HFF-Myc (cell line): Measurements from ENCODE around the gene CERK.

Experiments used
- DNase-seq: peaks from one replicate; pipeline ENCODE4 v3.0.0-alpha.2; 2011; ENCODE audit warnings: low read depth; ENCODE audit errors: extremely low read depth
- H3K4me3 ChIP-seq: replicated peaks from 2 replicates; pipeline ENCODE4 v1.5.1; 2011; ENCODE audit warnings: low read depth, mild to moderate bottlenecking, control low read depth, low read length
- TF ChIP-seq, protein P1 (sequence below): IDR thresholded peaks from 2 replicates; pipeline ENCODE4 v1.5.1; 2012; ENCODE audit warnings: mild to moderate bottlenecking, low read depth, low read length, control low read depth; ENCODE audit errors: missing control alignments

CERK gene

DNA sequence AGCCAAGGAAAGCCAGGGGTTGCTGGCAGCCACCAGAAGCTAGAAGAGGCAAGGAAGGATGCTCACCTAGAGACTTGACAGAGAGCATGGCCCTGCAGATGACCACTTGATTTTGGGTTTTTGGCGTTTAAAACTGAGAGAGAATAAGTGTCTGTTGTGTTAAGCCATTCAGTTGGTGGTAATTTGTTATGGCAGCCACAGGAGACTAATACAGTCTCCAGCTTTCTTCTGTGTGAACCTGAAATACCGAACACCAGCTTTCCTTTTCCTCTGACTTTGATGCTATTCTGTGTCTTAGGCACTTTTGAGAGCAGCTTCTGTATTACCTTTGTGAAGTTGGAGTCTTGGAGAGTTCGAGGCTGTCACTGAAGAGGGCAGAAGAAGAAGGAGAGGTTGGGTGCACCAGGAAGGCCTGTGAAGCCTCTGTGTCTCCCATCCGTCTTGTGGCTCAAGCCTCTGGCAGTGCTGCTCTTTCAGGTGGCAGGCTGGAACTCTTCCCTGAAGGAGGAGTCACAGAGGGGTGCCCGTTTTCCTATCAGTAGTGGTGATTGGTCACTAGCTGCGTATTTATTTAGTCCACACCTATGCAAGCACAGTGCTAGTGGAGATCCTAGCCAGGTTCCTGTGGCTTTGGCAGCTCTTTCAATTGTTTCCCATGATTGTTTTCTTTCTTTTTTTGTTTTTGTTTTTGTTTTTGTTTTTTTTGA lies 26.9 kb upstream of the CERK start:
- no peak overlapping the region for H3K4me3 ChIP-seq
- DNase-seq: no peak
- TF ChIP-seq, protein P1, sequence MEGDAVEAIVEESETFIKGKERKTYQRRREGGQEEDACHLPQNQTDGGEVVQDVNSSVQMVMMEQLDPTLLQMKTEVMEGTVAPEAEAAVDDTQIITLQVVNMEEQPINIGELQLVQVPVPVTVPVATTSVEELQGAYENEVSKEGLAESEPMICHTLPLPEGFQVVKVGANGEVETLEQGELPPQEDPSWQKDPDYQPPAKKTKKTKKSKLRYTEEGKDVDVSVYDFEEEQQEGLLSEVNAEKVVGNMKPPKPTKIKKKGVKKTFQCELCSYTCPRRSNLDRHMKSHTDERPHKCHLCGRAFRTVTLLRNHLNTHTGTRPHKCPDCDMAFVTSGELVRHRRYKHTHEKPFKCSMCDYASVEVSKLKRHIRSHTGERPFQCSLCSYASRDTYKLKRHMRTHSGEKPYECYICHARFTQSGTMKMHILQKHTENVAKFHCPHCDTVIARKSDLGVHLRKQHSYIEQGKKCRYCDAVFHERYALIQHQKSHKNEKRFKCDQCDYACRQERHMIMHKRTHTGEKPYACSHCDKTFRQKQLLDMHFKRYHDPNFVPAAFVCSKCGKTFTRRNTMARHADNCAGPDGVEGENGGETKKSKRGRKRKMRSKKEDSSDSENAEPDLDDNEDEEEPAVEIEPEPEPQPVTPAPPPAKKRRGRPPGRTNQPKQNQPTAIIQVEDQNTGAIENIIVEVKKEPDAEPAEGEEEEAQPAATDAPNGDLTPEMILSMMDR: no peak

DNA sequence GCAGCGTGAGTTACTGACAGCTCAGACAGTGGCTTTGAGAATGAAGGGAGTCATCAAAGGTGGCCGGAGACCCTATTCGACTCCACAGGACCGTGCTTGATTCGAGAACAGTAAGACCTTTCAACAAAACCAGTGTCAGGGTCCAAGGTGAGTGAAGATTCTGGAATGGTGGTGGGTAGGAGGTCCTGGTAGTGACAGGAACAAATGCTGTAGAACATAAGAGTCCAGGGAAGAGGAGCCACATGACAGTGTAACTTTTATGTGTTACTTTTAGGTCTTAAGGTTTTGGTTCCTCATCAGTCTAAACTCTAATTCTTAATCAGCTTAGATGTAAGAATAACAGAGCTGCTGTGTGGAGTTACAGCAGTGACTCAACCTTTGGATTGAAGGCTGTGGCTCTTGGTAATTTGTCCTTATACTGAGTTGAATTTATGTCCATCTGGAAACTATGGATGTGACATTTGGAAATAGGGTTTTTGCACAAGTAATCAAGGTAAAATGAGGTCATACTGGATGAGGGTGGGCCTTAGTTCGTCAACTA lies 26.2 kb upstream of the CERK start:
- DNase-seq: no peak
- H3K4me3 ChIP-seq: no peak overlapping the region
- TF ChIP-seq, protein P1: no peak

DNA sequence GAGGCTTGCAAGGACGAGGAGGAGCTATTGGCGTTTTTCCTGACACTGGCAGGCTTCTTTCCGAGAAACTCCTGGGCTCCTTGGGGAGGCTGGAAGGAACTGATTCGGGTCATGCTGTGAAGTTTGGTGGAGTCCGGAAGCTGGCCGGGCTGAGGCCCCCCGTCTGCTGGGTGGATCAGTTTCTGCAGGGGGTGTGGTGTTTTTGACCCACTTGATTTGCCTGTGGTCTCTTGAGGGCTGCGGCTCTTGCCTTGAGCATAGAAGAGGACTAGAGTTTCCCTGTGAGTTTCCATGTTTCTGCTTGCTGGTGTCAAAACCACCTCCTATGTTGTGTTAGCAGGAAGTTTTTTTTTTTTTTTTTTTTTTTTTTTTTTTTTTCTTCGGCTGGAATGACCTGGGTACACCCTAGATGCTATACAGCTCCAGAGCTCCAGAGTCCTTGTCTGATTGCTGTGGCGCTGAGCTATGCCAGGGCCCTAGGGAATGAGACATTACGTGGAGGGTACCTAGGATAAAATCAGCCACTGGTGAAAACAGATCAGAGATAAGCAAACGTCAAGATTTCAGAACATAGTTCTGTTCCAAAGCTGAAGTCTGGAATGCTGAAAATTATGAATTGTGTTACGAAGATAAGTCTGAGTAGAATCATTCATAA lies 25.1 kb upstream of the CERK start:
- DNase-seq: no peak
- TF ChIP-seq, protein P1: no peak
- peak overlapping the region; percentile 100 for H3K4me3 ChIP-seq

DNA sequence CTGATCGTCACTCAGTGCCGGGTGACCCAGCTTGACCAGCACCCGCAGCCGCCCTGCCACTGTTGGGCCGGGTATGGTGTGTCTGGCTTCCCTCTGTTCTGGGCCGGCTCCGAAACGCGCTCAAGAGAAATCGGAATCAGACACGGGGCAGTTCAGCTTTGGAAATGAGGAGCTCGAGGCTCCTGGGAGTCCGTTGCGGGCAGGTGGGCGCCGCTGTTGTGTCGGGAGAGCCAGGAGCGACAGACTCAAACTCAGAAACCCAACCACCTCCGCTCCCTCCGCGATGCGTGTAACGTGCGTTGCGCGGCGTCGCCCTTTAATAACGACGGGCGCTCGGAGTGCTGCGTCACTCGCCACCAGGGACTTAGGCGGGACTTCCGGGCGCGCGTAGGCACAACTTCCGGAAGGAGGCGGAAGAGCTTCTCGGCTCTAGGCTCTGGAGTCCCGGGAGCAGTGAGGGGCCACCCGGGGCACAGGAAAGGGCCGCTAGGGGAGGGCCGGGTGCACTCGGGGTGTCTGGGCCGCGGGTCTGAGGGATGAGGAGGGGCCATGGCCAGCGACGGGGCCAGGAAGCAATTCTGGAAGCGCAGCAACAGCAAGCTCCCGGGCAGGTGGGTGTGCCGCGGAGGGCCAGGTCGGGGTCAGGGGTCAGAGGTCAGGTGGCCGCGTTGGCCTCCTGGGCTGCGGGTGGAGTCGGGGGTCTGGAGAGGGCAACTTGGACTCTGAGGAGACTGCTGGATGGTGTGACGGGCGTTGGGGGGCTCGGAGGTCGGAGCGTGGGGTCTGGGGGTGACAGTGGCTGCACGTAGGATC lies 24.4 kb upstream of the CERK start, which contains the start of gene TBC1D22A:
Gene TBC1D22A, plus strand, starts transcription at position 413 of the 813 bp plus-strand sequence. Its CDS starts 137 bp downstream, at position 550.
- H3K4me3 ChIP-seq: peak within 1 kb of the TSS; percentile 100
- TF ChIP-seq, protein P1: no peak
- peak; percentile 76 for DNase-seq

DNA sequence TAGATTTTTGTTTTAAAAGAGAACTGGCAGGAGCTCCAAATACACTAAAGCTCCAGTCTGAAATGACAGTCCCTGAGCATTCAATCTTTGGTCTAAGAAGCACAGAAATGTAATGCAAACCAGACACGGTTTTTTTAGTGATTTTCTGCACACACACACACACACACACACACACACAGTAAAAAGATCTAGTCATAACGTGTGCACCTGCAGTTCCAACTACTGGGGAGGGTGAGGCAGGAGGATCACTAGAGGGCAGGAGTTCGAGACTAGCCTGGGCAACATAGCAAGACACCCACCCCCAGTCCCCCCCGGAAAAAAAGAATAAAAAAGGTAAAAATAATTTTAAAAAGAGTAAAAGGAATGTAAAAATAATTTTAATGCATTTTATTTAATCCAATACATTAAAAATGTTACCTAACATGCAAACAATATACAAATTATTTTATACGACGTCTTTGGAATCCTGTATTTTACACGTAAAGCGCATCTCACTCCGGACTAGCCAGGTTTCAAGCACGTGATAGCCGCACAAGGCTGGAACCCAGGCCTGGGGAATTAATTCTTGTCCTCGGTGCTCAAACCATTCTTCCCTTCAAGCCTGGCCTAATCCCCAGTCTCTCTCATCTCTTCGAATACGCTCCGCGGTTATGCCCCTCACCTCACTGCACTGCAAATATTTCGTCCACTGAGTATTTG lies 23.6 kb upstream of the CERK start:
- peak overlapping the region; percentile 100 for H3K4me3 ChIP-seq
- TF ChIP-seq, protein P1: no peak
- DNase-seq: no peak

DNA sequence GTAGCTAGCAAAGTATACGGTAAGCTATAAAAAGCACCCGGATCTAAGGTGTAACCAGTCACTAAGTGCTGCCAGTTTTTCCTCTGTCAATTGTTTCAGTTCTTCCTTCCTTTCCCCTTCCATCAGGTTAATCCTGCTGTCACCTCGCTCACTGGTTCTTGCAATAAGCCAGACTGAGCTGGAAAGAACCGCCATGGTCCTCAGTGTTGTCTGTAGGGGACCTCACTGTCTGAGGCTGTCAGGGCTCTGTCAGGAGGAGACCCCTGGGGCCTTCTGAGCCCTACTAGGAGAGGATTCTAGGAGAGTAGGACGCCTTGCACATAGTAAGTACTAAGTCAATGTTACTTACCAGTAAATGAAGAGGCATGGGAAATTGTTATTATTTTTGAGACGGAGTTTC lies 23.0 kb upstream of the CERK start:
- peak overlapping the region; percentile 100 for H3K4me3 ChIP-seq
- no peak for DNase-seq
- TF ChIP-seq, protein P1: no peak
